B cell (primary cell): Measurements from ENCODE around the gene ASTN2.

Experiments used
- EZH2 ChIP-seq: IDR thresholded peaks from 2 replicates; pipeline ENCODE4 v1.6.1; 2012; ENCODE audit warnings: borderline replicate concordance, low read depth, mild to moderate bottlenecking, moderate library complexity, low read length; ENCODE audit not compliant: insufficient read depth, poor library complexity, severe bottlenecking
- TF ChIP-seq, protein P1 (sequence below): fragments of 200-600 bp; IDR thresholded peaks from one replicate; pipeline ENCODE4 v1.8.0; 2022; ENCODE audit warnings: antibody characterized with exemption, mild to moderate bottlenecking

DNA sequence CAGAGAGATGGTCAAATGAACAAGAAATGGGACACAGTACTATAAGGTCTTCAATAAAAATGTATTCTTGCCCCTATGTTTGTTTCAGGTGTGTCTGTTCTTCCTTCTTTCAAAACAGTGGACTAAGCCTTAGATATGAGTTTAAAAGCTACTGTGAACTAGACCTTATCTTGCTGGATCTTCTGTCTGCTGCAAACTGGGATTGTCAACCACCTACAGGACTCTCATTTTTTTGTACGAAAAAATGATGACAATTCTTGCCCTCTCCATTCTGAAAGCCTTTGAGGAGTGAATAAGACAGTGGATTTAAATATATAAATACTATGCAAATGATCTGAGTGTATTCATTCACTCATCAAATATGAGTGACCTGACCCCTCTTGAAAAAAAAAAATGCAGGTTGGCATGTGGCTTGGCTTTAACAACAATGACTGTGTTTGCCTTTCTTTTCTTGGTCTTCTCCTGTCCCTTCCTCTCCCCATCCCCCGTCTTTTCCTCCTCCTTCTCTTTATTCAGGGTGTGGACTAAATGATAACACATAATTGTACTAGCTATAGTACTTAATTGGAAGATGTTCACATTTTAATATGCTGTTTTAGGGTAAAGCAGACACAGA is 963.2 kb downstream of the ASTN2 start:
- TF ChIP-seq, protein P1, sequence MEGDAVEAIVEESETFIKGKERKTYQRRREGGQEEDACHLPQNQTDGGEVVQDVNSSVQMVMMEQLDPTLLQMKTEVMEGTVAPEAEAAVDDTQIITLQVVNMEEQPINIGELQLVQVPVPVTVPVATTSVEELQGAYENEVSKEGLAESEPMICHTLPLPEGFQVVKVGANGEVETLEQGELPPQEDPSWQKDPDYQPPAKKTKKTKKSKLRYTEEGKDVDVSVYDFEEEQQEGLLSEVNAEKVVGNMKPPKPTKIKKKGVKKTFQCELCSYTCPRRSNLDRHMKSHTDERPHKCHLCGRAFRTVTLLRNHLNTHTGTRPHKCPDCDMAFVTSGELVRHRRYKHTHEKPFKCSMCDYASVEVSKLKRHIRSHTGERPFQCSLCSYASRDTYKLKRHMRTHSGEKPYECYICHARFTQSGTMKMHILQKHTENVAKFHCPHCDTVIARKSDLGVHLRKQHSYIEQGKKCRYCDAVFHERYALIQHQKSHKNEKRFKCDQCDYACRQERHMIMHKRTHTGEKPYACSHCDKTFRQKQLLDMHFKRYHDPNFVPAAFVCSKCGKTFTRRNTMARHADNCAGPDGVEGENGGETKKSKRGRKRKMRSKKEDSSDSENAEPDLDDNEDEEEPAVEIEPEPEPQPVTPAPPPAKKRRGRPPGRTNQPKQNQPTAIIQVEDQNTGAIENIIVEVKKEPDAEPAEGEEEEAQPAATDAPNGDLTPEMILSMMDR: no peak
- no peak for TF ChIP-seq EZH2
